HCT116 (cell line): ENCODE data around the gene CD24. TPM values are rescaled to one million over a fixed set of nuclear protein-coding genes. Genes with fewer than 3 reads are reported as not detected.

Source experiments
- ATAC-seq: fragments of 200-7000 bp; cut with Tn5 transposase; 2 replicates; pipeline ENCODE4 v1.9.1; 2020; ENCODE audit warnings: mild to moderate bottlenecking, moderate library complexity
- BruUV-seq: library from RNA; stranded (reverse); fragments of 400-500 nt; replicated peaks from 2 replicates; lab custom pipeline; 2021; lab: Mats Ljungman, UMichigan
- CTCF ChIA-PET: fragments of 300-600 bp; sonication (Branson Sonifier 250); formaldehyde crosslinking; loops from one replicate; lab custom pipeline; 2021; ENCODE audit warnings: antibody characterized with exemption; lab: Charles Lee
- POLR2A ChIA-PET: fragments of 300-600, 350-600 bp; sonication (Branson Sonifier 250); formaldehyde crosslinking; loops from one replicate; lab custom pipeline; 2021; ENCODE audit warnings: antibody characterized with exemption; lab: Charles Lee
- RAD21 ChIA-PET, 2 experiments: fragments of 300-600 bp; sonication (Branson Sonifier 250); formaldehyde crosslinking; loops; one replicate each; lab custom pipeline; 2023; ENCODE audit warnings: low total read pairs in 2 of 2; ENCODE audit not compliant: uncharacterized antibody in 2 of 2, unreplicated experiment in 2 of 2, low non-redundant PET in 1 of 2; lab: Charles Lee
- DNase-seq: peaks from one replicate; pipeline ENCODE4 v3.0.0-alpha.2; 2010; ENCODE audit warnings: low read depth, low spot score
- H2AFZ ChIP-seq: fragments of 200-600 bp; shearing (Covaris generic), sonication (generic); 2 replicates; pipeline ENCODE4 v1.6.1; 2017; ENCODE audit warnings: low read depth, mixed run types, mixed read lengths, antibody characterized with exemption, low read length; ENCODE audit not compliant: poor library complexity, severe bottlenecking
- H3K27ac ChIP-seq: 2 replicates; pipeline ENCODE4 v1.5.1; 2012; ENCODE audit warnings: low read depth, low read length
- H3K27me3 ChIP-seq: fragments of 200-600 bp; sonication (generic); 2 replicates; pipeline ENCODE4 v1.6.1; 2016; ENCODE audit warnings: mixed run types, low read length, mixed read lengths; ENCODE audit not compliant: insufficient read depth
- H3K36me3 ChIP-seq, 2 experiments: fragments of 200-500 bp in 1 of 2; fragments of 200-600 bp in 1 of 2; sonication (Bioruptor generic) in 1 of 2; sonication (generic) in 1 of 2; 2 replicates each; pipeline versions ENCODE4 v1.5.1 to v1.6.1; 2014 to 2016; ENCODE audit warnings: low read length in 2 of 2, inconsistent platforms in 1 of 2, mixed read lengths in 1 of 2, mixed run types in 1 of 2; ENCODE audit not compliant: insufficient read depth in 2 of 2, control insufficient read depth in 1 of 2
- H3K4me1 ChIP-seq, 2 experiments: fragments of 200-600 bp in 1 of 2; sonication (generic) in 1 of 2; 2 replicates each; pipeline versions ENCODE4 v1.5.1 to v1.6.1; 2012 to 2017; ENCODE audit warnings: low read length in 2 of 2, inconsistent platforms in 1 of 2, mild to moderate bottlenecking in 1 of 2, mixed read lengths in 1 of 2, mixed run types in 1 of 2, moderate library complexity in 1 of 2; ENCODE audit not compliant: insufficient read depth in 2 of 2, control insufficient read depth in 1 of 2
- H3K4me2 ChIP-seq: fragments of 200-600 bp; sonication (generic); 2 replicates; pipeline ENCODE4 v1.6.1; 2017; ENCODE audit warnings: mixed run types, low read length, mixed read lengths
- H3K4me3 ChIP-seq, 2 experiments: fragments of 200-600 bp in 1 of 2; sonication (generic) in 1 of 2; replicated peaks in 1 of 2; 2 replicates each; pipeline ENCODE4 v1.5.1; 2011 to 2016; ENCODE audit warnings: low read length in 2 of 2, control low read depth in 1 of 2, low read depth in 1 of 2, mild to moderate bottlenecking in 1 of 2, mixed read lengths in 1 of 2, mixed run types in 1 of 2
- H3K79me2 ChIP-seq: fragments of 200-600 bp; sonication (generic); 2 replicates; pipeline ENCODE4 v1.6.1; 2017; ENCODE audit warnings: mild to moderate bottlenecking, mixed run types, low read length, moderate library complexity, mixed read lengths; ENCODE audit not compliant: insufficient read depth
- H3K9ac ChIP-seq: fragments of 200-600 bp; sonication (generic); 2 replicates; pipeline ENCODE4 v1.6.1; 2016; ENCODE audit warnings: low read length, mixed read lengths
- H3K9me2 ChIP-seq: fragments of 200-600 bp; sonication (generic), shearing (Covaris generic); 2 replicates; pipeline ENCODE4 v1.6.1; 2017; ENCODE audit warnings: mixed run types, mild to moderate bottlenecking, moderate library complexity; ENCODE audit not compliant: insufficient read depth
- H3K9me3 ChIP-seq, 2 experiments: fragments of 200-500 bp in 1 of 2; fragments of 200-600 bp in 1 of 2; sonication (Bioruptor generic) in 1 of 2; sonication (generic) in 1 of 2; 2 replicates each; pipeline ENCODE4 v1.6.1; 2014 to 2017; ENCODE audit warnings: low read length in 2 of 2, mixed read lengths in 2 of 2, inconsistent platforms in 1 of 2, low read depth in 1 of 2, mild to moderate bottlenecking in 1 of 2, mixed run types in 1 of 2, moderate library complexity in 1 of 2; ENCODE audit not compliant: control insufficient read depth in 1 of 2, insufficient read depth in 1 of 2
- H4K20me1 ChIP-seq: fragments of 200-600 bp; sonication (generic), shearing (Covaris generic); 2 replicates; pipeline ENCODE4 v1.6.1; 2017; ENCODE audit warnings: mixed run types, mild to moderate bottlenecking, moderate library complexity; ENCODE audit not compliant: insufficient read depth
- EGR1 ChIP-seq: IDR thresholded peaks from 2 replicates; pipeline ENCODE4 v1.6.1; 2012; ENCODE audit warnings: low read depth
- ELF1 ChIP-seq: IDR thresholded peaks from 2 replicates; pipeline ENCODE4 v1.6.1; 2012; ENCODE audit warnings: low read depth, borderline replicate concordance
- EZH2phosphoT487 ChIP-seq: fragments of 200-600 bp; IDR thresholded peaks from 2 replicates; pipeline ENCODE4 v1.6.1; 2018; ENCODE audit warnings: antibody characterized with exemption, borderline replicate concordance
- FOSL1 ChIP-seq: IDR thresholded peaks from 2 replicates; pipeline ENCODE4 v1.6.1; 2012; ENCODE audit warnings: low read depth
- POLR2AphosphoS5 ChIP-seq: IDR thresholded peaks from 2 replicates; pipeline ENCODE4 v1.6.1; 2011; ENCODE audit warnings: mild to moderate bottlenecking, low read depth, low read length, moderate library complexity
- RAD21 ChIP-seq: IDR thresholded peaks from 2 replicates; pipeline ENCODE4 v1.6.1; 2012; ENCODE audit warnings: low read depth, mild to moderate bottlenecking
- SP1 ChIP-seq: IDR thresholded peaks from 2 replicates; pipeline ENCODE4 v1.6.1; 2012; ENCODE audit warnings: low read depth
- SRF ChIP-seq: IDR thresholded peaks from 2 replicates; pipeline ENCODE4 v1.6.1; 2012; ENCODE audit warnings: low read depth
- ZFX ChIP-seq: fragments of 450-650 bp; IDR thresholded peaks from 2 replicates; pipeline ENCODE4 v1.6.1; 2017
- ZNF274 ChIP-seq: fragments of 200-500 bp; sonication (Bioruptor generic); IDR thresholded peaks from 2 replicates; pipeline ENCODE4 v1.6.1; 2014; ENCODE audit warnings: mild to moderate bottlenecking, low read depth, low read length, inconsistent platforms
- intact Hi-C: fragments of 100-400 bp; cut with micrococcal nuclease; formaldehyde crosslinking; loops from 2 replicates; pipeline ENCODE4 v1.10.0; 2022
- total RNA-seq: library from RNA; stranded (reverse); gene quantifications from one replicate; pipeline ENCODE4 v1.2.1, GENCODE V29; 2021; ENCODE audit not compliant: unreplicated experiment
- TF ChIP-seq, protein P1 (sequence below), 3 experiments: fragments of 200-600 bp in 1 of 3; sonication (generic) in 1 of 3; IDR thresholded peaks in 2 of 3; conservative IDR thresholded peaks in 1 of 3; 2 replicates each; pipeline ENCODE4 v1.5.1; 2012 to 2017; ENCODE audit warnings: low read depth in 2 of 3, low read length in 2 of 3, antibody characterized with exemption in 1 of 3, borderline replicate concordance in 1 of 3, control low read depth in 1 of 3, mild to moderate bottlenecking in 1 of 3, mixed read lengths in 1 of 3, mixed run types in 1 of 3, moderate library complexity in 1 of 3; ENCODE audit not compliant: insufficient read depth in 1 of 3
- TF ChIP-seq, protein P2 (sequence below): IDR thresholded peaks from 2 replicates; pipeline ENCODE4 v1.6.1; 2012; ENCODE audit warnings: low read depth

Gene CD24
- total RNA-seq, 1 experiment from 2014 or later, result 7.3 TPM

DNA sequence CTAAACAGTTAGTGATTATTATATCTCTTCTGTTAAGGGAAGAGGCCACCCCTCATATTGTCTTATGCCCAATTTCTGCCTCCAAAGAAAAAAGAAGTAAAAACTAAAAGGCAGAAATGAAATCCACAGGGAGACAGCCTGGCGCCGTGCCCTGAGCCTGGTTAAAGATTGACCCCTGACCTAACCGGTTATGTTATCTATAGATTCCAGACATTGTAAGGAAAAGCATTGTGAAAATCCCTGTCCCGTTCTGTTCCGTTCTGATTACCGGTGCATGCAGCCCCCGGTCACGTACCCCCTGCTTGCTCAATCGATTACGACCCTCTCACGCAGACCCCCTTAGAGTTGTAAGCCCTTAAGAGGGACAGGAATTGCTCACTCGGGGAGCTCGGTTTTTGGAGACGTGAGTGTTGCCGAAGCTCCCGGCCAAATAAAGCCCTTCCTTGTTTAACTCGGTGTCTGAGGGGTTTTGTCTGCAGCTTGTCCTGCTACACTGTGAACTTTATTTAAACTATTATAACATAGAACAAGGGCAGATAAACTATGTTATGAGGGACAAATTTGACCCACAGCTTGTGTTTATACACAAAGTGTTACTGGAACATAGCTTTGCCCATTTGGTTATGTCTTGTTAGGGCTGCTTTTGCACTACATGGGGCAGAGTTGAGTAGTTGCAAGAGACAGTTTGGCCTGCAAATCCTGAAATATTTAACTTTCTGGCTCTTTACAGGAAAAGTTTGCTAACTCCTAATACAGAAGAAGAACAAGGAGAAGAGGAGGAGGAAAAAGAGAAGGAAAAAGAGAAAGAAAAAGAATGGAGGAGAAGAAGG is 49.6 kb downstream of the CD24 start:
- Histone ChIP-seq H2AFZ (no peak overlapping the region), H3K27me3 (peaks cover 7% of the 10 kb centered on the region; the same call in 1 of the 2 replicates), H3K9me3 (no peaks in the 10 kb centered on the region), H3K79me2 (no peaks in the 10 kb centered on the region), H3K4me1 (no peaks in the 10 kb centered on the region), H3K4me2 (no peak overlapping the region)
- no TSS peak for BruUV-seq
- ATAC-seq, result no peak
- no peak for DNase-seq
- RAD21 ChIA-PET, result no interaction called here
- TF ChIP-seq SRF (no peak), EZH2phosphoT487 (no peak), FOSL1 (no peak), SP1 (no peak), RAD21 (no peak), EGR1 (no peak), ZFX (no peak), POLR2AphosphoS5 (no peak), ZNF274 (no peak), ELF1 (no peak)
- TF ChIP-seq, protein P1, sequence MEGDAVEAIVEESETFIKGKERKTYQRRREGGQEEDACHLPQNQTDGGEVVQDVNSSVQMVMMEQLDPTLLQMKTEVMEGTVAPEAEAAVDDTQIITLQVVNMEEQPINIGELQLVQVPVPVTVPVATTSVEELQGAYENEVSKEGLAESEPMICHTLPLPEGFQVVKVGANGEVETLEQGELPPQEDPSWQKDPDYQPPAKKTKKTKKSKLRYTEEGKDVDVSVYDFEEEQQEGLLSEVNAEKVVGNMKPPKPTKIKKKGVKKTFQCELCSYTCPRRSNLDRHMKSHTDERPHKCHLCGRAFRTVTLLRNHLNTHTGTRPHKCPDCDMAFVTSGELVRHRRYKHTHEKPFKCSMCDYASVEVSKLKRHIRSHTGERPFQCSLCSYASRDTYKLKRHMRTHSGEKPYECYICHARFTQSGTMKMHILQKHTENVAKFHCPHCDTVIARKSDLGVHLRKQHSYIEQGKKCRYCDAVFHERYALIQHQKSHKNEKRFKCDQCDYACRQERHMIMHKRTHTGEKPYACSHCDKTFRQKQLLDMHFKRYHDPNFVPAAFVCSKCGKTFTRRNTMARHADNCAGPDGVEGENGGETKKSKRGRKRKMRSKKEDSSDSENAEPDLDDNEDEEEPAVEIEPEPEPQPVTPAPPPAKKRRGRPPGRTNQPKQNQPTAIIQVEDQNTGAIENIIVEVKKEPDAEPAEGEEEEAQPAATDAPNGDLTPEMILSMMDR (IDR thresholded peaks at IDR 0.05 in 2 of 3, conservative IDR thresholded peaks at IDR 0.05 in 1 of 3; ENCODE audit: borderline replicate concordance in 1 of 3, insufficient read depth in 1 of 3, low read depth in 2 of 3, low read length in 2 of 3), result no peak
- TF ChIP-seq, protein P2, sequence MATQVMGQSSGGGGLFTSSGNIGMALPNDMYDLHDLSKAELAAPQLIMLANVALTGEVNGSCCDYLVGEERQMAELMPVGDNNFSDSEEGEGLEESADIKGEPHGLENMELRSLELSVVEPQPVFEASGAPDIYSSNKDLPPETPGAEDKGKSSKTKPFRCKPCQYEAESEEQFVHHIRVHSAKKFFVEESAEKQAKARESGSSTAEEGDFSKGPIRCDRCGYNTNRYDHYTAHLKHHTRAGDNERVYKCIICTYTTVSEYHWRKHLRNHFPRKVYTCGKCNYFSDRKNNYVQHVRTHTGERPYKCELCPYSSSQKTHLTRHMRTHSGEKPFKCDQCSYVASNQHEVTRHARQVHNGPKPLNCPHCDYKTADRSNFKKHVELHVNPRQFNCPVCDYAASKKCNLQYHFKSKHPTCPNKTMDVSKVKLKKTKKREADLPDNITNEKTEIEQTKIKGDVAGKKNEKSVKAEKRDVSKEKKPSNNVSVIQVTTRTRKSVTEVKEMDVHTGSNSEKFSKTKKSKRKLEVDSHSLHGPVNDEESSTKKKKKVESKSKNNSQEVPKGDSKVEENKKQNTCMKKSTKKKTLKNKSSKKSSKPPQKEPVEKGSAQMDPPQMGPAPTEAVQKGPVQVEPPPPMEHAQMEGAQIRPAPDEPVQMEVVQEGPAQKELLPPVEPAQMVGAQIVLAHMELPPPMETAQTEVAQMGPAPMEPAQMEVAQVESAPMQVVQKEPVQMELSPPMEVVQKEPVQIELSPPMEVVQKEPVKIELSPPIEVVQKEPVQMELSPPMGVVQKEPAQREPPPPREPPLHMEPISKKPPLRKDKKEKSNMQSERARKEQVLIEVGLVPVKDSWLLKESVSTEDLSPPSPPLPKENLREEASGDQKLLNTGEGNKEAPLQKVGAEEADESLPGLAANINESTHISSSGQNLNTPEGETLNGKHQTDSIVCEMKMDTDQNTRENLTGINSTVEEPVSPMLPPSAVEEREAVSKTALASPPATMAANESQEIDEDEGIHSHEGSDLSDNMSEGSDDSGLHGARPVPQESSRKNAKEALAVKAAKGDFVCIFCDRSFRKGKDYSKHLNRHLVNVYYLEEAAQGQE, result no peak
- TF ChIP-seq, all 23 proteins: peak for 0
- Histone ChIP-seq H3K9ac (no peak overlapping the region), H3K27ac (no peak overlapping the region), H3K9me2 (no peaks in the 10 kb centered on the region), H3K36me3 (no peaks in the 10 kb centered on the region), H4K20me1 (no peaks in the 10 kb centered on the region), H3K4me3 (no peak overlapping the region)
- POLR2A ChIA-PET, result no interaction called here
- intact Hi-C loops, result no loop called here
- CTCF ChIA-PET, result no interaction called here
